Parathyroid adenoma (tissue), 2 donors: ENCODE measurements around the gene TFEB.
A peak's percentile ranks its signal among the peaks of the same experiment; 100 is the strongest.
"Not testable (repeated sequence)": the region's sequence is repeated elsewhere in the genome, so short reads cannot be mapped to it uniquely, and the experiment has no call there.

Experiments used
- H2AFZ ChIP-seq: fragments of 300-600 bp; sonication (generic); one replicate; pipeline ENCODE4 v1.7.0; 2017; ENCODE audit warnings: antibody characterized with exemption, mild to moderate bottlenecking
- H3K27ac ChIP-seq: fragments of 300-600 bp; sonication (generic); one replicate; pipeline ENCODE4 v1.7.0; 2017
- H3K27me3 ChIP-seq: fragments of 300-600 bp; sonication (generic); one replicate; pipeline ENCODE4 v1.7.0; 2017; ENCODE audit warnings: low read length; ENCODE audit not compliant: control insufficient read depth, insufficient read depth
- H3K36me3 ChIP-seq: fragments of 300-600 bp; sonication (generic); one replicate; pipeline ENCODE4 v1.7.0; 2017; ENCODE audit warnings: low read length; ENCODE audit not compliant: control insufficient read depth, insufficient read depth
- H3K4me1 ChIP-seq: fragments of 300-600 bp; sonication (generic); one replicate; pipeline ENCODE4 v1.7.0; 2017; ENCODE audit warnings: control low read depth
- H3K4me2 ChIP-seq: fragments of 300-600 bp; sonication (generic); one replicate; pipeline ENCODE4 v1.7.0; 2017; ENCODE audit warnings: low read length
- H3K4me3 ChIP-seq: fragments of 300-600 bp; sonication (generic); one replicate; pipeline ENCODE4 v1.7.0; 2017; ENCODE audit warnings: low read depth, low read length
- H3K79me2 ChIP-seq: fragments of 300-600 bp; sonication (generic); one replicate; pipeline ENCODE4 v1.7.0; 2017; ENCODE audit warnings: control low read depth
- H3K9ac ChIP-seq: fragments of 300-600 bp; sonication (generic); one replicate; pipeline ENCODE4 v1.7.0; 2017; ENCODE audit warnings: mild to moderate bottlenecking
- H3K9me3 ChIP-seq: fragments of 300-600 bp; sonication (generic); one replicate; pipeline ENCODE4 v1.7.0; 2017; ENCODE audit warnings: low read length; ENCODE audit not compliant: control insufficient read depth
- TF ChIP-seq, protein P1 (sequence below): fragments of 300-600 bp; sonication (generic); IDR thresholded peaks from one replicate; pipeline ENCODE4 v1.7.0; 2017; ENCODE audit warnings: antibody characterized with exemption, mild to moderate bottlenecking
- donor health status: primary hyperparathyroidism.

TFEB gene

DNA sequence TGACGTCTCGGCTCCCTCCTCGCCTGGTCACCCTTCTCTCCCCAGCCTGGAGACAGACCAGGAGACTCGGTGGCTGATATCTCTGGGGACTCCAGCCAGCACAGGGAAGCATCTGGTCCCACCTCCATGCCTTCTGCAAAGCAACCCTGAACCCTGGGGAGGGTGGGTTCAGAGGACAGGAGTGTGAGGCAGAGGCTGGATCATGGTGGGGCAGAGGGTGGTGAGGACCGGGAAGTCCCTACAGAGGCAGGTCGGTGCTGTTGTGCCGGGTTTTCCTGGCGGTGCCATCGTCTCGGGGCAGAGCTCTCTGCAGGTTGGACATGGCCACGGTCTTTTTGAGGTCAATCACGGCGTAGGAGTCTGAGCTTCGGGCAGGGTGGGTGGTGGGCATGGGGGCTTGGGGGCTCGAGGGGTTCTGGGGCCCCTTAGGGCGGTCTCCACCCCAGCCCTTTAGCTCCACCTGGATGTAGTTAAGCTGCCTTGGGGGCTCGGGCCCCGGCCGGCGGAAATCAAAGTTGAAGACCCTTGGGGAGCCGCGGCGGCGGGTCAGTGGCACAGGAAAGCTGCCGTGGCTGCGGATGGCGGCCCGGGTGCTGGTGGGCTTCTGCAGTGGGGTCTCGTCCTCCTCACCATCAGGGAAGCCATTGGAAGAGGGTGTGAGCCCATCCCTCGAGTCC is 35.1 kb upstream of the TFEB start:
- Histone ChIP-seq H2AFZ (no peak overlapping the region), H3K9ac (no peak overlapping the region), H3K36me3 (no peaks in the 10 kb centered on the region), H3K4me3 (no peak overlapping the region), H3K27me3 (no peaks in the 10 kb centered on the region), H3K9me3 (no peaks in the 10 kb centered on the region), H3K4me1 (no peaks in the 10 kb centered on the region), H3K4me2 (no peak overlapping the region), H3K27ac (no peak overlapping the region), H3K79me2 (no peaks in the 10 kb centered on the region)
- TF ChIP-seq, protein P1, sequence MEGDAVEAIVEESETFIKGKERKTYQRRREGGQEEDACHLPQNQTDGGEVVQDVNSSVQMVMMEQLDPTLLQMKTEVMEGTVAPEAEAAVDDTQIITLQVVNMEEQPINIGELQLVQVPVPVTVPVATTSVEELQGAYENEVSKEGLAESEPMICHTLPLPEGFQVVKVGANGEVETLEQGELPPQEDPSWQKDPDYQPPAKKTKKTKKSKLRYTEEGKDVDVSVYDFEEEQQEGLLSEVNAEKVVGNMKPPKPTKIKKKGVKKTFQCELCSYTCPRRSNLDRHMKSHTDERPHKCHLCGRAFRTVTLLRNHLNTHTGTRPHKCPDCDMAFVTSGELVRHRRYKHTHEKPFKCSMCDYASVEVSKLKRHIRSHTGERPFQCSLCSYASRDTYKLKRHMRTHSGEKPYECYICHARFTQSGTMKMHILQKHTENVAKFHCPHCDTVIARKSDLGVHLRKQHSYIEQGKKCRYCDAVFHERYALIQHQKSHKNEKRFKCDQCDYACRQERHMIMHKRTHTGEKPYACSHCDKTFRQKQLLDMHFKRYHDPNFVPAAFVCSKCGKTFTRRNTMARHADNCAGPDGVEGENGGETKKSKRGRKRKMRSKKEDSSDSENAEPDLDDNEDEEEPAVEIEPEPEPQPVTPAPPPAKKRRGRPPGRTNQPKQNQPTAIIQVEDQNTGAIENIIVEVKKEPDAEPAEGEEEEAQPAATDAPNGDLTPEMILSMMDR: no peak

DNA sequence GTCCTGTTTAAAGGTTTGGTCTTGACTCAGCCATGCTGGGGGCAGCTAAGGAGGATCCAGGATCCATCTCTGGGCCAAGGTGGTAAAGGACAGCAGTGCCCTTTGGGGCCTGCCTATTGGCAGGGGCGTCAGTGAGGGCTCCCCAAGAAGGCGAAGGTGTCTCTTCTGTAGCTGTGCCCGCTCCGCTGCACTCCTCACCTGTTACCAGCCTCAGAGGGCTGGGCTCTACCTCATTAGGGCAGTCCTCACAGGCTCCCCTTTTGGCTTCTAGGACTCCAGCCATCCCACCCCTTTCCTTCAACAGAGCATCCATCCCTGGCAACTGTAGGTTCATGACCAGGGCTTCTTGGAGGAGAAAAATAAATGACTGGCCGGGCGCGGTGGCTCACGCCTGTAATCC is 34.0 kb upstream of the TFEB start:
- TF ChIP-seq, protein P1: no peak
- Histone ChIP-seq H3K4me1 (no peaks in the 10 kb centered on the region), H3K9me3 (no peaks in the 10 kb centered on the region), H3K9ac (no peak overlapping the region), H3K27ac (no peak overlapping the region), H3K79me2 (no peaks in the 10 kb centered on the region), H3K27me3 (no peaks in the 10 kb centered on the region), H3K36me3 (no peaks in the 10 kb centered on the region), H2AFZ (no peak overlapping the region), H3K4me2 (no peak overlapping the region), H3K4me3 (no peak overlapping the region)

DNA sequence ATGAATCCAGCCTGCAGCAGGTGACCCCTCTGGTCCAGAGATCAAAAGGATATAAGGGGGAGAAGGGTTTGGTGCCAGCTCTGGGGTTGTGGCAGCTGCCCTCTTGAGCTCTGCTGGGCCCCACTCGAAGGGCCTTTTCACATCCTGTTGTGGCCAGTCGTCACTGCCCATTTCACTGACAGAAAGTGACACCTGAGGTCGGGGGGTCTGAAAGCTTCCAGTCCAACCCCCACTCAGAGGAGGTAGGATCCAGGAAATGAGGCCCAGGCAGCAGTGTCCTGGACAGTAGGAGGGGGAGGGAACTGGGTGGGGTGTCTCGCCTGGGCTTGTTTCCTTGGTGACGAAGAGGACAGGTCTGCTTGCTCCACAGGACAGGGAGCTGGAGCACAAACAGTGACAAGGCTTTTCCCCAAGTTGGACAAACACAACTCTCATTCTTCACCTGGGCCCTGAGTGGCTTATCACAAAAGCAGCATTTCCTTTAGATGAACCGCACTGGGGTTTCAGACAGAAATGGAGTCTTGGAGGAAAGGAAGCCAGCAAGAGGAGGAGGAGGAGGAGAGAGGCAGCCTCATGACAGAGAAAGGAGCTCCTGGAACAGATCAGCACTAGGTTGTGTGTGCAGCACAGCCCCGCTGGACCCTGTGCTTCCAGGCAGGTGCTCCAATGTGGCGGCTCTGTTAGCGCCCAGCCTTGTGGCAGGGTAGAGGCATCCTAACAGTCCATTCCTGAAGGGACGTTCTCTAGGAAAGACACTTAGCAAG is 33.3 kb upstream of the TFEB start:
- H2AFZ ChIP-seq: no peak overlapping the region
- TF ChIP-seq, protein P1: no peak
- H3K36me3 ChIP-seq: no peaks in the 10 kb centered on the region
- no peak overlapping the region for H3K4me3 ChIP-seq
- no peaks in the 10 kb centered on the region for H3K27me3 ChIP-seq
- no peaks in the 10 kb centered on the region for H3K79me2 ChIP-seq
- no peak overlapping the region for H3K27ac ChIP-seq
- no peaks in the 10 kb centered on the region for H3K9me3 ChIP-seq
- H3K4me1 ChIP-seq: no peaks in the 10 kb centered on the region
- no peak overlapping the region for H3K9ac ChIP-seq
- no peak overlapping the region for H3K4me2 ChIP-seq

DNA sequence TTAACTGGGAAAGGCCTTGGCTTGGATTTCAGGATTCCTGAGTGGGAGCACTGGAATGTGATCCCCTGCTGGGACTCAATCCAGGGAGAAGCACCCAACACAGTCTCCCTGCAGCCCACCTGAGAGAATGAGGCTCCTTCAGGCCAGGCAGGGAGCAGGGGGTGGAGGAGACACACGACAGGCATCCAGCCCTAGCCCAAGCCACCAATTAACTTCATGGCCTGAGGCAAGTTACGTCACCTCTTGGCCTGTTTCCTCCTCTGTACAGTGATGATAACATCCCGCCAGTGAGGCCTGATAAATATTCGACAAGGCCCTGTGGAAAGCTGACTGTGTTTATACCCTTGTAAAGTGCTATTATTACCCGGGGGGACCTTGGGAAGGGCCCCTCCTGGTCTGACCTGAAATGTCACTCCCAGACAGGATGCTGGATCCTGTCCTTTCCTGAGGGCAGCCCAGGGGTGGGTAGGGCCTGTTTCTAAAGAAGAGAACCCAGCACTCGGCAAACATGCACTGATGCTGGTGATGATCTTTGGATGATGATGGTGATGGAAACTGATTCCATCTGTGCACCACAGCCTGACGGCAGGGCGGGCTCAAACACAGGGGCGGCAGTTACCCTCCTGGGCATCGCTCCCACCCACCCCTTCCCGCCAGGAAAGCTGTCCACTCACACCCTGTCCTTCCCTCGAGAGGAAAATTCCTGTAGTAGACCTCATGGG is 31.9 kb upstream of the TFEB start:
- H3K36me3 ChIP-seq: no peaks in the 10 kb centered on the region
- H3K9ac ChIP-seq: no peak overlapping the region
- H3K9me3 ChIP-seq: no peaks in the 10 kb centered on the region
- H3K79me2 ChIP-seq: no peaks in the 10 kb centered on the region
- H2AFZ ChIP-seq: peak overlapping the region; percentile 25
- no peak overlapping the region for H3K4me2 ChIP-seq
- H3K4me1 ChIP-seq: no peaks in the 10 kb centered on the region
- no peaks in the 10 kb centered on the region for H3K27me3 ChIP-seq
- no peak overlapping the region for H3K4me3 ChIP-seq
- no peak overlapping the region for H3K27ac ChIP-seq
- TF ChIP-seq, protein P1: no peak

DNA sequence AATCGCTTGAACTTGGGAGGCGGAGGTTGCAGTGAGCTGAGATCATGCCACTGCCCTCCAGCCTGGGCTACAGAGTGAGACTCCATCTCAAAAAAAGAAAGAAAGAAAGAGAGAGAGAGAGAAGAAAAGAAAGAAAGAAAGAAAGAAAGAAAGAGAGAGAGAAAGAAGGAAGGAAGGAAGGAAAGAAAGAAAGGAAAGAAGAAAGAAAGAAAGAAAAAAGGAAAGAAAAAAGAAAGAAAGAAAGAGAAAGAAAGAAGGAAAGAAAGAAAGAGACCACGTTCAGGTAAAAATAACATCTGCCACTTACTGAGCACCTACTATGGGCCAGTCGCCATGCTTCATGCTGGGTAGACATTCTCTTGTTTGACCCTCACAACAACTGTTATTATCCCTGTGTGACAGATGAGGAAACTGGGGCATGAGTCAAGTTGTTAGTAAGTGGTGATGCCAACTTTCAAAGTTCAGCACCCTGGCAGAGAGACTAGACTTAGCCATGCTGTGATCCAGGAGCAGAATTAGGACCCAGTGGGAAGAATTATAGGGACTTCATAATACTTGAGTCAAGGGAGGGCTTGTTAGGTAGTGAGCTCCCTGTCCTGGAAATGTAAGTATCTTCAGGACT is 30.7 kb upstream of the TFEB start:
- H3K4me1 ChIP-seq, H3K9me3 ChIP-seq, H3K79me2 ChIP-seq, H2AFZ ChIP-seq, H3K36me3 ChIP-seq, H3K9ac ChIP-seq, H3K27ac ChIP-seq, H3K4me3 ChIP-seq, H3K4me2 ChIP-seq, H3K27me3 ChIP-seq: not testable (repeated sequence)
